B cell (primary cell): ENCODE data around the gene PIK3CB.

Experiments used
- CTCF ChIP-seq: fragments of 200-600 bp; IDR thresholded peaks from one replicate; pipeline ENCODE4 v1.8.0; 2022; ENCODE audit warnings: antibody characterized with exemption, mild to moderate bottlenecking
- EZH2 ChIP-seq: IDR thresholded peaks from 2 replicates; pipeline ENCODE4 v1.6.1; 2012; ENCODE audit warnings: borderline replicate concordance, low read depth, mild to moderate bottlenecking, moderate library complexity, low read length; ENCODE audit not compliant: insufficient read depth, poor library complexity, severe bottlenecking

GRCh38 chr3:138615462-138615861, 219.3 kb downstream of the PIK3CB start:
- TF ChIP-seq CTCF (no peak), EZH2 (no peak)
